Measurements from ENCODE around the gene COL15A1. TPM values are rescaled to one million over a fixed set of nuclear protein-coding genes. Genes with fewer than 3 reads are reported as not detected.
"Not testable (repeated sequence)": the region's sequence is repeated elsewhere in the genome, so short reads cannot be mapped to it uniquely, and the experiment has no call there.

The COL15A1 gene
- total RNA-seq, 4 donors from 2014 or later, result 4.0 to 7.8 (median 6.8) TPM

- TF ChIP-seq POLR2A (IDR thresholded peaks at IDR 0.05), result no peak
- no peak for TF ChIP-seq CTCF (IDR thresholded peaks at IDR 0.05 in 4 of 5, conservative IDR thresholded peaks at IDR 0.05 in 1 of 5)
- in situ Hi-C loops (cut with MboI; ENCODE audit: low sequenced_read_pairs in 4 of 4) (no loop called here), intact Hi-C loops (cut with DNase I; ENCODE audit: low total_unique reads) (no loop called here)
- Histone ChIP-seq H3K27me3 (no peaks in the 10 kb centered on the region), H3K27ac (peak overlapping the region; percentile 51 to 72 (median 67)), H3K4me3 (no peak overlapping the region), H3K36me3 (no peaks in the 10 kb centered on the region), H3K9me3 (no peaks in the 10 kb centered on the region), H3K4me1 (peaks cover 0 to 17% of the 10 kb centered on the region in 2 donors)
- ATAC-seq, result no peak
- no peak for DNase-seq
Measured at GRCh38 chr9:98908897-98909634, 34.6 kb upstream of the COL15A1 start.

- peaks cover 0 to 16% of the 10 kb centered on the region in 2 donors for H3K4me1 ChIP-seq
Measured at GRCh38 chr9:98909935-98910334, 33.8 kb upstream of the COL15A1 start.

GRCh38 chr9:98911042-98911441 lies 32.7 kb upstream of the COL15A1 start:
- ATAC-seq (no peak), DNase-seq (no peak)
- H3K4me1 ChIP-seq, result peaks cover 0 to 16% of the 10 kb centered on the region in 2 donors
- intact Hi-C loops (cut with DNase I; ENCODE audit: low total_unique reads), result no loop called here
- no peaks in the 10 kb centered on the region for H3K27me3 ChIP-seq
- H3K36me3 ChIP-seq, result no peaks in the 10 kb centered on the region
- no peak overlapping the region for H3K4me3 ChIP-seq
- in situ Hi-C loops (cut with MboI; ENCODE audit: low sequenced_read_pairs in 4 of 4), result no loop called here
- TF ChIP-seq POLR2A (IDR thresholded peaks at IDR 0.05) (no peak), CTCF (IDR thresholded peaks at IDR 0.05 in 4 of 5, conservative IDR thresholded peaks at IDR 0.05 in 1 of 5) (no peak)
- H3K27ac ChIP-seq, result peak overlapping the region in 2 of 4 donors; percentile 2 to 44
- H3K9me3 ChIP-seq, result no peaks in the 10 kb centered on the region

More at GRCh38 chr9:98909935-98910334, 33.8 kb upstream of the COL15A1 start:
- intact Hi-C loops (cut with DNase I; ENCODE audit: low total_unique reads), result no loop called here
- ATAC-seq (no peak), DNase-seq (no peak)
- Histone ChIP-seq H3K36me3 (no peaks in the 10 kb centered on the region), H3K9me3 (no peaks in the 10 kb centered on the region), H3K27ac (no peak overlapping the region), H3K4me3 (no peak overlapping the region), H3K27me3 (no peaks in the 10 kb centered on the region)
- TF ChIP-seq POLR2A (IDR thresholded peaks at IDR 0.05) (no peak), CTCF (IDR thresholded peaks at IDR 0.05 in 4 of 5, conservative IDR thresholded peaks at IDR 0.05 in 1 of 5) (no peak)
- in situ Hi-C loops (cut with MboI; ENCODE audit: low sequenced_read_pairs in 4 of 4), result no loop called here

GRCh38 chr9:98911738-98912137 lies 32.0 kb upstream of the COL15A1 start:
- H3K9me3 ChIP-seq; H3K27me3 ChIP-seq; in situ Hi-C loops (cut with MboI; ENCODE audit: low sequenced_read_pairs in 4 of 4); intact Hi-C loops (cut with DNase I; ENCODE audit: low total_unique reads); H3K36me3 ChIP-seq; H3K4me3 ChIP-seq; DNase-seq; ATAC-seq: not testable (repeated sequence)
- Histone ChIP-seq H3K4me1 (peaks cover 0 to 21% of the 10 kb centered on the region in 2 donors), H3K27ac (peak overlapping the region in 2 of 4 donors; percentile 45 to 64)

- Histone ChIP-seq H3K27ac (peak overlapping the region; percentile 13 to 64 (median 33)), H3K4me1 (peaks cover 0 to 25% of the 10 kb centered on the region in 2 donors), H3K36me3 (no peaks in the 10 kb centered on the region), H3K4me3 (no peak overlapping the region), H3K9me3 (no peaks in the 10 kb centered on the region), H3K27me3 (no peaks in the 10 kb centered on the region)
- in situ Hi-C loops (cut with MboI; ENCODE audit: low sequenced_read_pairs in 4 of 4), result no loop called here
- ATAC-seq (no peak), DNase-seq (no peak)
- intact Hi-C loops (cut with DNase I; ENCODE audit: low total_unique reads), result no loop called here
- TF ChIP-seq CTCF (IDR thresholded peaks at IDR 0.05 in 4 of 5, conservative IDR thresholded peaks at IDR 0.05 in 1 of 5) (no peak), POLR2A (IDR thresholded peaks at IDR 0.05) (no peak)
Measured at GRCh38 chr9:98912450-98912849, 31.3 kb upstream of the COL15A1 start.

All from gastrocnemius medialis (tissue), 4 donors.